Measurements from ENCODE around the gene TTN.

The TTN gene

GRCh38 chr2:178480227-178481181 lies 326.7 kb downstream of the TTN start, which contains the start of gene PLEKHA3:
PLEKHA3 (plus strand) TSS chr2:178480457; CDS start chr2:178480870, 413 bp downstream.
- no peak for FAIRE-seq

- no peak for FAIRE-seq
Observed at GRCh38 chr2:178479758-178480226, 327.4 kb downstream of the TTN start.

GRCh38 chr2:178479275-178479616 lies 328.0 kb downstream of the TTN start:
- no peak for FAIRE-seq

- peak; percentile 77 for FAIRE-seq
Observed at GRCh38 chr2:178478439-178479274, 328.6 kb downstream of the TTN start, which contains the start of gene FKBP7. FKBP7 (minus strand) TSS chr2:178478600; CDS start chr2:178478499, 101 bp downstream.

- FAIRE-seq, result no peak
Observed at GRCh38 chr2:178478130-178478438, 329.1 kb downstream of the TTN start.

- no peak for FAIRE-seq
Observed at GRCh38 chr2:178477443-178478129, 329.6 kb downstream of the TTN start.

- FAIRE-seq, result no peak
Observed at GRCh38 chr2:178476477-178476876, 330.7 kb downstream of the TTN start.

Data from G401.6 (cell line).